EL (cell line): ENCODE results near the gene IL16.
A peak's percentile ranks its signal among the peaks of the same experiment; 100 is the strongest.

ENCODE experiments used
- DNase-seq: peaks from one replicate; pipeline ENCODE4 v3.0.0-alpha.2; 2016

IL16 gene

DNA sequence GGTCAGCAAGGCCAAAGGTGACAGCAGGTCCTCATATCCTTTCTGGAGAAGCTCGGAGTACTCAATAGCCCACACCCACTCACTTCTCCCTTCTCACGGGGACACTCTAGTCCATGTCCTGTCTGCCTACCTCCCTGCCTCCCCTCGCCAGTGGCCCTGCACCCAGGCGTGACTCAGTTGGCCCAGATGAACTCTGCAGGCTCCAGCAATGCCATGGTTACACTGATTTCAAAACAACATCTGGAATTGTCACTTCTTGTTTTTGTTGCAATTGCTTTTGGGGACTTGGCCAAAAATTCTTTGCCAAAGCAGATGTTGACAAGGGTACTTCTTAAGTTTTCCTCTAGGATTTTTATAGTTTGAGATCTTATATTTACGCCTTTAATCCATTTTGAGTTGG is 13.0 kb downstream of the IL16 start:
- no peak for DNase-seq

DNA sequence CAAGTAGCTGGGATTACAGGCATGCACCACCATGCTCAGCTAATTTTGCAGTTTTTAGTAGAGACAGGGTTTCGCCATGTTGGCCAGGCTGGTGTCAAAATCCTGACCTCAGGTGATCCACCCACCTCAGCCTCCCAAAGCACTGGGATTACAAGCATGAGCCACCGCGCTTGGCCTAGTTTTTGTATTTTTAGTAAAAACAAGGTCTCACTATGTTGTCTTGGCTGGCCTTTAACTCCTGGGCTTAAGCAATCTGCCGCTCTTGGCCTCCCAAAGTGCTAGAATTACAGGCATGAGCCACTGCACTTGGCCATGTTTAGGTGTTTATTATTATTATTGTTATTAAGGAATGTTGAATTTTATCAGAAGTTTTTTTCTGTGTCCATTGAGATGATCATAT is 14.7 kb downstream of the IL16 start:
- no peak for DNase-seq

DNA sequence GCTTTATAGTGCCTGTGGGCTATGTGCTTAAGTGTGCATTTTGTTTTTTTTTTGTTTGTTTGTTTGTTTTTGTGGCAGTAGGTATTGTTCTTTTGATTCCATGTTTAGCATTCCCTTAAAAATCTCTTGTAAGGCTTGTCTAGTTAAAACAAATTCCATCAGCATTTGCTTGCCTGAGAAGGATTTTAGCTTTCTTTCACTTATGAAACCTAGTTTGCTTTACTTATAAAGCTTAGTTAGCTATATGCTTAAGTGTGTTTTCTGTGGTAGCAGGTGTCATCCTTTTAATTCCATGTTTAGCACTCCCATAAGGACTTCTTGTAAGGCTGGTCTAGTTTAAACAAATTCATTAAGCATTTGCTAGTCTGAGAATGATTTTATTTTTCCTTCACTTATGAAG is 17.3 kb downstream of the IL16 start:
- no peak for DNase-seq

DNA sequence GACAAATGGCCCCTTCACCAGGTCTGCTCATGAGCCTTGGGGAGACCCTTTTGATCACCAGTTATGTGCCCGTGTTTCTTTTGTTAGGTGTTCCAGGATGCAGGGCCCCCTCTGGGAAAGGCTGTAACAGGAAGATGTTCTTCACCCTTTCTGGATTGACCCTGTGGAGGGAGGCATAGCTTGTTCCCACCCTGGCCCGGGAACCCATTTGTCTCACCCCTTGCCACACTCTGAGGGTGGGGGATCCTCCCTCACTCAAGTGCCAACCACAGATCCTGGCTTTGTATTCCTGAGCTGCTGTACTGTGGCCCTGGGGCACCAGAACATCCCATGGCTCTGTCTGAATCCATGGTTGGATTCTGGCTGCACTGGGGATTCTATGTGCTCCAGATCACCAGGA is 18.9 kb downstream of the IL16 start:
- DNase-seq: no peak

DNA sequence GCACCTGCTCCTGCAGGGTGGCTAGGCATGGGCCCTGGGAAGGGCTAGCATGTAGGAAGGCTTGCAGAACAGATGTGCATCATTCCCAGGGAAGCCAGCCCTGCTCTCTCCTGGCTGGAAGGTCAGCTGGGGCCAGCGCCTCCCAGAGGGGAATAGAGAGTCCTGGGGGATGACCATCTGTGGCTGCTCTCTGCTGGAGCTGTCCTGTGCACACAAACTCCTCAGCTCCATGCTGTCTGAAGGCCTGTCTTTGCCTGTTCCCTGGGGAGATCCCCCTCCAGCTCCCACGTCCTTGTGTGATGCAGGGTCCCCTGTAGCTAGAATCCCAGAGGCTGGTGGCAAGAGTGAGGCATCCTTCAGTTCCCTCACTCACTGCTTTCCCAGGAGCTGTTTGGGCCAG is 19.3 kb downstream of the IL16 start:
- DNase-seq: no peak

DNA sequence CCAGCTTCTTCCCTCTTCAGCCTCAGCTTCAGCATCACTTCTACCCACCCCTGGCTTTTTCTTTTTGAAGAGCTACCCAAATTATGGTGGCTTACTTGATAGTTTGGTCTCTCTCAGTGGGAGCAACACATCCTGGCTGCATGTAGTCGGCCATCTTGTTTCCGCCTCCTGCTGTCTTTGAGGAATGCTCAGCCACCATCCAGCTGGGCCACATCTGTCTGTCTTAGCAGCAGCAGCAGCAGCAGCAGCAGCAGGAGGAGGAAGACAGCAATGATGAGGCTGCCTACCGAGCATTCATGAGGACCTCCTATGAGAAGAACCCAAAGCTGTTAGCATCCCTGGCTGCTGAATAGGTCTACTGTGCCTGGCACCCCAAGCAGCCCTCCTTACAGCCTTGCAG is 19.7 kb downstream of the IL16 start:
- DNase-seq: no peak

DNA sequence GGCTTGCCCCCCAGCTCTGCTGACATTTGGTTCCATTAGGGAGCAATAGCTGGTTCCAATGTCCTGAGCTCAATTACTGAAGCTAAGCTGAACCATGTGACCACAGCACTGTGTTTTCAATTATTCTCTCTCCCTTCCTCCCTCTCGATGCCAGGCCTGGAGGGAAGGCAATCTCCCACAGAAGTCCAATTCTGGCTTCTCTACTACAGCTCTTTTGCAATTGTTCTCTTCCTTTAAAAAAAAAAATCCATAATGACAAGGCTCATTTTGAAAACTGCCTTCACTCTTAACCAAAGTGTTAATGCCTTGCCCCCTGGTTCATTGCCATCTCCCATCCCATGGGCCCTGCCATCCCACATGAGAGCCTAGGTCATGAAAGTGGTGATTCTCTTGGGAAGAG is 24.8 kb downstream of the IL16 start:
- no peak for DNase-seq

DNA sequence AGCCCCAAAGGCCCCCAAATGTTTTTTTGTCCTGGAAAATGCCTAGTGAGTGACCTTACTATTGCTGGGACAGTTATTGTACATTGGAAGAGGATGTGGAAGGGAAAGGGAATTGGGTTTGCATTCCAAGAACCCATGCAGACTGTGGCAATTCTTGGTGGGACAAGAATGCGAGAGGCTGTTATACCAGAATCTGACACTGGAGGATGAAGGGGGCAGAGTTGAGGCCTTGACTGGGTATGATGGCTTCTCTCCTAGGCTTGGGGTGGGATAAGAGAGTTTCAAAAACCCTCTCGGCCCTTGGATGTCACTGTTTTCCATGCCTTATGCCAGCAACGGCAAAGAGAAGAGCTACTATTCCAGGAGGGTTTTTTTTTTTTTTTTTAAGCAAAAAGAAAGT is 25.3 kb downstream of the IL16 start:
- no peak for DNase-seq

DNA sequence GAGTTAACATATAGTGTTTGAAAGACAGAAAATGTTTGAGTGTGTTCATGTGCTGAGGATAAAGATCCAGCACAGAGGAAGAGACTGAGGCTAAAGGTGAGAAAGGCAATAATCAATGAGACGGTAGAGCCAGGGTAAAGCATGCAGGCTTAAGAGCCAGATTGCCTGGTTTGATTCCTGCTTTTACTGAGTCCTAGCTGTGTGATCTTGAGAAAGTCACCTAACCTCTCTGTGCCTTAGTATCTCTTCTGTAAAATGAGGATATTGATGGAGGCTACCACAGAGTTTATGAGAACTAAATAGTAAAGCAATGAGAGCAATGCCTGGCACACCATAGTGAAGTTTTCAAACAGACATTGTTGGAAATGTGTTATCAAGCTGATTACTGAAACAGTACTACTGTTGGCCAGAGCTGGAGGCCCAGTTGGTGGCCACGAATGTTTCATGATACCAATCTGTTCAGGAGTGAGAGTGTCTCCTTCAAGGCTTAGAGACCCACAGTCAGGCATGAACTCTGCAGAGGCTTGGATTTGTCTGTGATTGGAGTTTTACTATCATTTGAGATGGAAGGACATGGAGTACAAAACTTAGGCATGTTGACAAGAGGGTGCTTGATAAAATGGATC is 26.8 kb downstream of the IL16 start:
- DNase-seq: no peak

DNA sequence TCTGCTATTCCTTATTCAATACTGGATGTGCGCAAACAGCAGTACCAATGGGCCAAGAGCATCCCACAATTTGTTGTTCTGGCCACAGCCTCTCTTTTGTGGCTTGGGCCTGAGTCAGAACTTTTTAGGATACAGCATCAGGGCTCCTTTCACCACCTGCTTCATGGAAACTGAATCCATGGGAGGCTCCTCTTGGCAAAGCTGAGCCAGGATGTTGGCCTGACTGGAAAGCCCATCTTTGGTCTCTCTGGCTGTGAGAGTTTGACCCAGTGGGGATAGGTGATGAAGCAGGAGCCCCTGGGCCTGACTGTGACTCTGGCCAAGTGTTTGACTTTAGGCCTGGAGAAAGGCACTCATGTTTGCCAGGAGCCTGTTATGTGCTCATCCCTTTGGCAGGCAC is 27.6 kb downstream of the IL16 start:
- DNase-seq: no peak

DNA sequence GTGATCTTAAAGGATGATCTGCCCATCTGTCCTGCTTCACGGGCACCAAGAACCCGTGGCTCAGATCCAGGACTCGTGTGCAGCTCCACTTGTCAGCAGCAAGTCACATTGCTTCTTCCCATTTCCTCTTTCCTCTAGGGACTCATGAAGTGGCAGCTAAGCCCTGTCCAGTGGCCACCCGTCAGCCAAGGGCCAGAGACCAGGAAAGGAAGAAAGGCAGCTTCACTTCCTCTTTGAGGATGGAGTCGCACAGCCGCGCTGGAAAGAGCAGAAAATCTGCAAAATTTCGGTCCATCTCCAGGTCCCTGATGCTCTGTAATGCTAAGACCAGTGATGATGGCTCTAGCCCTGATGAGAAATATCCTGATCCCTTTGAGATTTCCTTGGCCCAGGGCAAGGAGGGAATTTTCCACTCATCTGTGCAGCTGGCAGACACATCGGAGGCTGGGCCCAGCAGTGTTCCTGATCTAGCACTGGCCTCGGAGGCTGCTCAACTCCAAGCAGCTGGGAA is 28.5 kb downstream of the IL16 start:
- no peak for DNase-seq

DNA sequence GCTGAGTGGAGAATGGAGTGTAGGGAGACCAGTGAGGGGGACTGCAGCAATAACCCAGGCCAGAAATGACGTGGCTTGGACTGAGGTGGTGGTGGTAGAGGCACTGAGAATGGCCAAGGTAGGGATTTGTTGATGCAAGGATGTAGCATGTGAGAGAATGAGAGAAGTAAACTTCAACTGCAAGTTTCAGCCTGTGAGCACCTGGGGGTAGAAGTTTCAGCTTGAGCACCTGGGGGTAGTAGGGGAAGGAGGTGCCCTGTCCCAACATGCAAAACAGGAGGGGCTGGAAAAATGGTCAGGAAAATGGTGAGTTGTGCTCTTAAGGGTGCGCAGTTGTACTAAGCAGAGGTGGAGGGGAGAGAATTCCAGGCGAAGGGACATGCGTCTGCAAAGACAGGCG is 31.0 kb downstream of the IL16 start:
- DNase-seq: no peak

DNA sequence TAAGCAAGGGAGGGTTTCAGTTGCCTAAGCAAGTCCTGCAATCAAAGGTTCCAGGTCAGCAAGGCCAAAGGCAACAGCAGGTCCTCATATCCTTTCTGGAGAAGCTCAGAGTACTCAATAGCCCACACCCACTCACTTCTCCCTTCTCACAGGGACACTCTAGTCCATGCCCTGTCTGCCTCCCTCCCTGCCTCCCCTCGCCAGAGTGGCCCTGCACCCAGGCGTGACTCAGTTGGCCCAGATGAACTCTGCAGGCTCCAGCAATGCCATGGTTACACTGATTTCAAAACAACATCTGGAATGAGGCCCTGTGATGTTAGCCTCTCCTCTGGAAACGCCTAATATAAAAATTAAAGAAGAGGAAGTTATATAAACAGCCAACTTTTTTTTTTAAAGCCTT is 32.9 kb downstream of the IL16 start:
- DNase-seq: no peak

DNA sequence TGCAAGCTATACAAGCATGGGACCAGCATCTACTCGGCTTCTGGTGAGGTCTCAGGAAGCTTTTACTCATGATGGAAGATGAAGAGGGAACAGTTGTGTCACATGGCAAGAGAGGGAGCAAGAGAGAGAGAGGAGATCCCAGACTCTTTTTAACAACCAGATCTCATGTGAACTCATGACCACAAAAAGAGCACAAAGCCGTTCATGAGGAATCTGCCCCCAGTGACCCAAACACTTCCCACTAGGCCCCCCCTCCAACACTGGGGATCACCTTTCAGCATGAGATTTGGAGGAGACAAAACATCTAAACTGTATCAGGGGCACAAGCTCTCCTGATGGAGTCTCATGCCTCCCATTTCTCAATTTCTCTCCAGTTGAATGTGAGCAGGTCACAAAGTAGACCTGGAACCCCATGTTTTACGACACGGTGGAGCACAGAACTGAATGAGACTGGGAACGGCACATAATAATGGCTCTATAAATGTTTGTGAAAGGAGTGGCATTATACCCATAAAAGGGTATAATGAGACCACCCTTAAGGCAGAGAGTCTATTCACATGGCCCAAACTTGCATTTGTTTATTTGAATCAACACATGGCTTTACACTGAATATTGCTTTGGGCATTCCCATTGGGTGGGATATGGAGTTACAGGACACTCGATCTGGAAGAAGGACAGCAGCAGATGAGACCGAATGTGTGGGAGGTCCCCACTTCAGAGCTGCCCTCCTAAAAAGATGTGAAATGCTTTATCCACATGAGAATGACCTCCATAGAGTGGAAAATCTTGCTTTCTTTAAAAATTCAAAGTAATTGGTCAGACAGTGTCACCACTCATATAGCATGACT is 38.8 kb downstream of the IL16 start:
- DNase-seq: no peak

DNA sequence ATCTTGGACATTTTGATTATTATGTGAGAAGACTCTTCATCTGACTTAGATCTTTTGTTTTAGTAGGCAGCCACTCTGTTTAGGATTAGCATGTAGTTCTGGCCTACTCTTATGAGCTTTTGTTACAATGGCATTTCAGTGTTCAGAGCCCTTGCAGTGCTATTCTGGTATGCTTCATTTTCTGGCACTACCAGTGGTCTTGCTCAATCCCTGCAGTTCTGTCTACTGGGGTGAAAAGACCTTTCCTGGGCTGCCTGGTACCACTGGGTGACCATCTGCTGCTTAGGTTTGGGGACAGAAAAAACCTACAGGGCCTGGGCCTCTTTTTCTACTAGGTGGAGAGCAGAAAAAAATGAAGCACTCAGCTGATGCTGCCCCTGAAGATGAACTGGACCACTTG is 42.5 kb downstream of the IL16 start:
- no peak for DNase-seq

DNA sequence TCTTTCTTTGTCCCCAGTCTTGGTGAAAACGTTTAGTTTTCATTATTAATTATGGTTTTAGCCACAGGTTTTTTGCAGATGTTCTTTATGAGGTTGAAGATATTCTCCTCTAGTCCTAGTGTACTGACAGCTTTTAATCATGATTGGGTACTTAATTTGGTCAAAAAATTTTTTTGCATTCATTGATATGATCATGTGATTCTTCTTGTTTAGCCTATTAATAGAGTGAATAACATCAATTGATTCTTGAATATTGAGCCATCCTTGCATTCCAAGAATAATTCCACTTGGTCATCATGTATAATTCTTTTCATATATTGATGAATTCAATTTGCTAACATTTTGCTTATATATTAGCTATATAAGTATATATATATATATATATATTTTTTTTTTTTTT is 46.1 kb downstream of the IL16 start:
- DNase-seq: no peak

DNA sequence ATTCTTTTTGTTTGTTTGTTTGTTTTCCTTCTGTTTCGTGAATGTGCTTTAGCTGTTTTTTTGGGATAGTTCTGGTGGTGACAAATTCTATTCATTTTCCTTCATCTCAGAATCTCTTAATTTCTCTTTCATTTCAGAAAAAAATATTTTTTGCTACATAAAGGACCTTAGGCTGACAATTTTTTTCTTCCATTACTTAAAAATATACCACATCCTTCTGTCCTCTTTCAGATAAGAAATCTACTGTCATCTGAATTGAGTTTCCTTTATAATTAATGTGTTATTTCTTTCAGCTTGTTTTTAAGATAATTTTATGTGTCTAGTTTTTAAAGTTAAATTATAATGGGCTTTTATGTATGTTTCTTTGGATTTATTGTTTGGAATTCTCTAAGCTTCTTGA is 47.6 kb downstream of the IL16 start:
- no peak for DNase-seq

DNA sequence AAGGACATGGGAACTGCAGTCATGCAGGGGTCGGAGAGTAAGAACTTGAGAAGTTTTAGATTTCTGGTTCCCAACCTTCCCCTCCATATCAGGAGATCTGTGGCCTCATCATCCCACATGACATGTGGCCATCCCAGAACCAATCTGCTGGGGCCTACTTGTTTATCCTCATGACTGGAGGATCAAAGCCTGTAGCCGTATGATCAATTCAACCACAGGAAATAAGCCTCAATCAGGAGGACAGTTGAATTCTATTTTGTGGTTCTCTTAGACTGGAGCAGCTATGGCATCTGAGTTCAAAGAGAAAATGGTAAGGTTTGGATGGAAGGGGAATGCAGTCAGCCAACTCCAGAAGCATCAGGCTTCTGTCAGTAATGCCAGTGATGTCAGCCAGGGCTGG is 57.2 kb downstream of the IL16 start:
- no peak for DNase-seq

DNA sequence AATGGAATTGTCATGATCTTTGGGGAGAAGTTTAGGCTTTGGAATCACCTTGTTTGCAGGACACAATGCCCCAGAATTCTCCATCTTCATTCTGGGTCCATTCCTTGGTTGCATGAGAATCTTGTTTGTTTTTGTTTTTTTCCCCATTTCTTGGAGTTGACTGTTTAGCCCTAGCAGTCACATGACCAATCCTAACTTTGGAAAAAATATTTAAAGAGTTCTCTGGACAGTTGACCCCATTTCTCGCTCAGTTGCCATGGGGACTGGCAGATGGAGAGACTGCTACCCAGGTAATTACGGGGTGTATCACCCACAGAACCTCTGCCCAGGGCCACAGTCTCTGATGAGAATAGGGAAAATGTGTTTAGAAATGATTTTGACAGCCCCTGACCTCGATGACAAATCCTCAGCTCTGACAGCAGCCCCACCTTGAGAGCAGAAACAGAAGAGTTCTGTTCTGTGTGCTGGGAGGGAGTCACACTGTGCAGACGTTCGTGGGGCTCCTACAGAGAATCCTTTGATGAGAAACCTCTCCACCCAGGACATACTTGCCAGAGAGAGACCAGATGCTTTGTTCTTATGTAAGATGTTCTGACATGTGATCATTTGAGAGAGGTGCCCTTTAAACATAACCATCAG is 57.7 kb downstream of the IL16 start:
- no peak for DNase-seq

DNA sequence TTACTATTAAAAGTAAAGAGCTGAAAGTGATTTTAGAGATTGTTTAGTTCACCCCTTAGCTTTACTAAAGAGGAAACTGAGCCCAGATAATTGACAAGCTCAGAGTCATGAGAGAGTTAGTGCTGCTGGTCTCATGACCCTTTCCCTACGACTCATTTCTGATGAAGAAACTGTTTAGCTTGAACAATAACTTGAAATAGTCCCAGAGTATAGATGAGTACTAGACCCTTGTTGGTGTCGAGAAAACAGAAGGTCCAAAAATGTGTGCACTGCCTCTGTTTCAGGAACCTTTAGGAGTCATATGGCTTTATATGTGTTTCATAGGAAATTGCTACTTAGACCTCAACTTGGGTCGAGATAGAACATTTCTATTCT is 58.2 kb downstream of the IL16 start:
- DNase-seq: no peak

DNA sequence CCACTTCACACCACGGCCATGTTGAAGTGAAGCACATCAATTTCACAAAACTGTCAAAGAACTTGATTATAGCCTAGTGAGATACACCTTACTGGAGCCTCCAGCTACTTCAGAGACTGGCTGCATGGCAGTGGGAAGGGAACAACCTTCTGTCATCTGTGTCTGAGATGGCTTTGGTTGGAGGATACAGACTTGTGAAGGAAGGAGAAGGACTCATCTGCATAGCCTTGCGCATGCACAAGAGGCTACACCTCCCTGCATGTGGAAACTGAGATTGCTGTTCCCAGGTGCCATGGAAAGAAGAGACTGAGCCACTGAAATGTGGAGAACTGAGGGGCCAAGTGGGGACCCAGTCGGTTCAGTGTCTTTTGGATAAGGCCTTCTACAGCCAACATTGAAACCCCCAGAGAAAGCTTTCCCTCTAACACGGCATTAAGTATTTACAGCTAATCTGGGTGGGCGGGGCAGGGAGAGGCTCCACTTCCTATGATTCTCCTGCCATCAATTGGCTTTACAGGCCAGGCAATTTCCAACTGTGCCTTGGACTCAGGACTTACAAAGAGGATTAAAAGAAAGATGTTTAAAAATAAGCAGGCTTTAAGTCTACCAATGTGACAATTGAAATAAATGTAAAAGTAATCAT is 58.8 kb downstream of the IL16 start:
- DNase-seq: no peak

DNA sequence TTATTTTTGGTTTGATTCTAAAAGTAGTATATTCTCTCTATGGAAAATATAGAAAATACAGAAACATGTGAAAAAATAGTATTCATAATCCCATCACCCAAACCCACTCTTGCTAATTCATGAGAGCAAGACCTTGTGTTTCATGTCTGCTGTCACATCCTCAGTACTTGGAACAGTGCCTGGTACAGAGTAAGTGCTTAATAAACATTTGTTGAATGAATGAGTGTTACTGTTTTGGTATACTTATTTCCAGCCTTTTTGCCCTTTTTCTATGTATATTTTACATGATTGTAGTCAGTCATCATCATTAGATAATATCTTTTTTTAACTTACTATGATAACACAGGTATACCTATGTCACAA is 59.3 kb downstream of the IL16 start:
- DNase-seq: no peak

DNA sequence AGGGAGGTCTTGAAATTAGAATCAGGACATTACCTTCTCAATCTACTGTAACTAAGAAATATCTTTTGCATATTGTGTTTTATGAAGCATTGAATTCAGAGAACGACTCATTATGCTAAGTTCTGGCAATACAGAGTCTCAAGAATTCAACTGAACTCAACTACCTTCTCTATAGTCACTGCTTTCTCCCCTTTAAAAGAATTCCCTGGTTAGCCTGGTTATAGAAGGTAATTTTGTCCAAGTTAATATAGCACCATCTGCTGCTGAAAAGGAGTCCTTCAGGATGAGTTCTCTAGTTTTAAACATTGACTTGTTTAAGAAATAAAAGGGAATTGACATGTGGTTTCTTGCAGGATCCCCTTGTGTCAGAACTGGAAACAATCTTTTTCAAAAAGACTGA is 60.2 kb downstream of the IL16 start:
- DNase-seq: peak; percentile 25

DNA sequence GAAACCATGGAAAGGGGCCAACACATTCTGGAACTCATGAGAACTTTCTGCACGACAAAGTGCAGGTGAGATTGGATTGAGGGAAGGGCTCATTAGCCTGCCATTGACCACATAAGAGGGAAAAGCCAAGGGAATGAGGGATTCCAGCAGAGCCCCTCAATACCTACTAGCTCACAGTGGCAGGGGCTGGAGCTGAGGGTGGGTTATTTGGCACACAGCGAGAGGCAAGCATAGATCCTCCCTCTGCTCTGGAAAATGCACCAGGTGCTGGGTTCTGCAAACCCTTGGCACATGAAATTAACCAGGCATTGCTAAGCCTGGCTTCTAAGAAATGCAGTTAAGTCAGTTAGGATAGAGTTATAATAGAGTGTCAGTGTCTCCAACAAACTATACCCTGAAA is 60.8 kb downstream of the IL16 start:
- DNase-seq: no peak
